PC-3 (cell line): ENCODE measurements around the gene SLC6A9. TPM values are rescaled to one million over a fixed set of nuclear protein-coding genes. Genes with fewer than 3 reads are reported as not detected.

Experiments
- ATAC-seq: fragments of 200-7000 bp; cut with Tn5 transposase; 2 replicates; pipeline ENCODE4 v1.9.1; 2020; ENCODE audit warnings: mild to moderate bottlenecking, moderate library complexity
- BruUV-seq: library from RNA; stranded (reverse); fragments of 400-500 nt; replicated peaks from 2 replicates; lab custom pipeline; 2021; lab: Mats Ljungman, UMichigan
- CTCF ChIA-PET: fragments of 300-600 bp; sonication (Branson Sonifier 250); formaldehyde crosslinking; loops from one replicate; lab custom pipeline; 2022; ENCODE audit warnings: antibody characterized with exemption; lab: Charles Lee
- POLR2A ChIA-PET: fragments of 300-600 bp; sonication (Branson Sonifier 250); formaldehyde crosslinking; loops from one replicate; lab custom pipeline; 2022; ENCODE audit warnings: antibody characterized with exemption; ENCODE audit not compliant: unreplicated experiment; lab: Charles Lee
- DNase-seq: peaks from one replicate; pipeline ENCODE4 v3.0.0-alpha.2; 2015
- H2AFZ ChIP-seq: fragments of 300-600 bp; sonication (generic); 2 replicates; pipeline ENCODE4 v1.6.0; 2016; ENCODE audit warnings: antibody characterized with exemption, low read length
- H3F3A ChIP-seq: fragments of 300-600 bp; sonication (generic); one replicate; pipeline ENCODE4 v1.6.0; 2017; ENCODE audit warnings: antibody characterized with exemption, low read length, control low read depth, mild to moderate bottlenecking; ENCODE audit not compliant: unreplicated experiment
- H3K27ac ChIP-seq: fragments of 300-600 bp; sonication (generic); 2 replicates; pipeline ENCODE4 v1.5.1; 2016; ENCODE audit warnings: mild to moderate bottlenecking, low read length
- H3K27me3 ChIP-seq: fragments of 300-600 bp; sonication (generic); 2 replicates; pipeline ENCODE4 v1.6.1; 2016; ENCODE audit warnings: low read length, mixed read lengths
- H3K36me3 ChIP-seq: fragments of 300-600 bp; sonication (generic); 2 replicates; pipeline ENCODE4 v1.6.1; 2016; ENCODE audit warnings: low read depth, mixed run types, low read length, mixed read lengths
- H3K4me1 ChIP-seq: fragments of 300-600 bp; sonication (generic); 2 replicates; pipeline ENCODE4 v1.5.1; 2016; ENCODE audit warnings: low read length; ENCODE audit not compliant: insufficient read depth
- H3K4me2 ChIP-seq: fragments of 300-600 bp; sonication (generic); 2 replicates; pipeline ENCODE4 v1.6.0; 2016; ENCODE audit warnings: low read length
- H3K4me3 ChIP-seq: fragments of 300-600 bp; sonication (generic); 2 replicates; pipeline ENCODE4 v1.5.1; 2016; ENCODE audit warnings: mild to moderate bottlenecking, low read length, mixed read lengths
- H3K79me2 ChIP-seq: fragments of 300-600 bp; sonication (generic); 2 replicates; pipeline ENCODE4 v1.6.1; 2017; ENCODE audit warnings: low read length, mixed read lengths
- H3K9ac ChIP-seq: fragments of 300-600 bp; sonication (generic); 2 replicates; pipeline ENCODE4 v1.6.0; 2016; ENCODE audit warnings: mild to moderate bottlenecking, low read length
- H3K9me2 ChIP-seq: fragments of 300-600 bp; sonication (generic); replicated peaks from 2 replicates; pipeline ENCODE4 v1.6.1; 2016; ENCODE audit warnings: mixed run types, low read length, mixed read lengths
- H3K9me3 ChIP-seq: fragments of 300-600 bp; sonication (generic); 2 replicates; pipeline ENCODE4 v1.6.1; 2016; ENCODE audit warnings: low read length, mixed read lengths
- H4K20me1 ChIP-seq: fragments of 300-600 bp; sonication (generic); 2 replicates; pipeline ENCODE4 v1.6.1; 2016; ENCODE audit warnings: low read length, mixed read lengths
- CTCF ChIP-seq: fragments of 300-600 bp; sonication (generic); conservative IDR thresholded peaks from 2 replicates; pipeline ENCODE4 v1.5.1; 2017; ENCODE audit warnings: antibody characterized with exemption, low read depth, mild to moderate bottlenecking, low read length
- EZH2 ChIP-seq: fragments of 300-600 bp; sonication (generic); IDR thresholded peaks from one replicate; pipeline ENCODE4 v1.6.1; 2017; ENCODE audit warnings: antibody characterized with exemption, mild to moderate bottlenecking, low read length; ENCODE audit not compliant: unreplicated experiment
- EZH2phosphoT487 ChIP-seq: fragments of 300-600 bp; sonication (generic); IDR thresholded peaks from 2 replicates; pipeline ENCODE4 v1.6.1; 2018; ENCODE audit warnings: mild to moderate bottlenecking, antibody characterized with exemption, low read length, borderline replicate concordance
- intact Hi-C: fragments of 100-400 bp; cut with micrococcal nuclease; formaldehyde crosslinking; loops from 2 replicates; pipeline ENCODE4 v1.9.0; 2023
- total RNA-seq: library from RNA; depleted of rRNA; stranded (reverse); fragments of >200 nt; gene quantifications from 2 replicates; pipeline ENCODE4 v1.2.3, GENCODE V29; 2014

The SLC6A9 gene
- total RNA-seq, 1 experiment from 2014 or later = 11.2 TPM

- Histone ChIP-seq H3K9ac (peak overlapping the region; percentile 98), H3K27me3 (no peaks in the 10 kb centered on the region), H3K4me2 (peak overlapping the region; percentile 90), H3K4me3 (peak overlapping the region; percentile 91), H3K79me2 (peaks cover 24% of the 10 kb centered on the region), H3F3A (no peaks in the 10 kb centered on the region), H2AFZ (peak overlapping the region; percentile 61), H4K20me1 (no peaks in the 10 kb centered on the region), H3K4me1 (peaks cover 48% of the 10 kb centered on the region), H3K36me3 (no peaks in the 10 kb centered on the region), H3K9me3 (no peaks in the 10 kb centered on the region), H3K9me2 (no peaks in the 10 kb centered on the region), H3K27ac (peak overlapping the region; percentile 98)
- no TSS peak for BruUV-seq
- ChIA-PET CTCF (interaction anchor here (0.6 to 1.0 kb wide), 4 partner anchors 17 to 347 kb away, joined by 3 to 5 read pairs (median 4); no protein-coding TSS in a partner anchor), POLR2A (interaction anchor here (0.6 to 0.9 kb wide), 6 partner anchors 18 to 578 kb away, joined by 5 to 17 read pairs (median 12); no protein-coding TSS in a partner anchor)
- intact Hi-C loops = no loop called here
- no peak for DNase-seq
- peak; percentile 23 for ATAC-seq
- TF ChIP-seq EZH2phosphoT487 (no peak), EZH2 (no peak), CTCF (peak; percentile 23)
Observed at GRCh38 chr1:44030605-44031251, 534 bp downstream of the SLC6A9 start.

DNA sequence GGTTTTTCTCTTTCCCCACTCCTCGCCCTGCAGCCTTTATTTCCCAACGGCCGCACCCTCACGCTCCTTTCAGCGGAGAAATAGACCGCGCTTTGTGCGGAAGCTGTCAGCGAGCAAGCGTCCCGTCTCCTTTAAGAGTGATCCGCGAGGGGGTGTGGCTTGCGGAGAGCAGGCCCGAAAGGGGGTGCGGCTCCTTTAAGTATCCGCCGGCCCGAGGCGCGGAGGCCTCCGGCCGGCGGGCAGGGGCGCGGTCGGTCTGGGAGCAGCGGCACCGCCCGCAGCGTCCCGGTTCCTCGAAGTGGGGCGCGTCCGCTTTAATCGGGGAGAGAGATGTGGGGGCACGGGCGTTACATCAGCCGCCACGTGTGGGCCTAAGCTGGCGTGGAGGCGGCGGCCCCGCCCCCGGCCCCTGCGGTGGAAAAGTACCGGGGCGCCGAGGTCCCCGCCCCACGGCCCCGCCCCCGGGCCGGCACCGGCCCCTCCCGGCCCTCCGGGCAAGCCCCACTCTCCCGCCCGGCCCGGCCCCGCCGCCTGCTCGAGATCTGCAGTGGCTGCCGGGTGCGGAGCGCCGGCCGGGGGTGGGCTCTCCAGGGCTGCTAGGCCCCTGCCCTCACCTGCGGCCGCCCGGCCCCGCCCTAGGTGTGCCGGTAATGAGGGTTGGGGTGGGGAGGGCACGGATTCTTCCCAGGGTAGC lies 1.2 kb downstream of the SLC6A9 start:
- Histone ChIP-seq H4K20me1 (no peaks in the 10 kb centered on the region), H3K27me3 (no peaks in the 10 kb centered on the region), H2AFZ (peak overlapping the region; percentile 45), H3K36me3 (no peaks in the 10 kb centered on the region), H3K4me2 (peak overlapping the region; percentile 90), H3K4me1 (peaks cover 54% of the 10 kb centered on the region), H3K27ac (peak overlapping the region; percentile 98), H3K9ac (peak overlapping the region; percentile 98), H3F3A (no peaks in the 10 kb centered on the region), H3K79me2 (peaks cover 24% of the 10 kb centered on the region), H3K9me2 (no peaks in the 10 kb centered on the region), H3K4me3 (peak overlapping the region; percentile 91), H3K9me3 (no peaks in the 10 kb centered on the region)
- ATAC-seq (peak; percentile 62), DNase-seq (peak; percentile 92)
- ChIA-PET POLR2A (interaction anchor here (0.9 kb wide), 1 partner anchor 18 kb away, joined by 5 read pairs; no protein-coding TSS in a partner anchor), CTCF (interaction anchor here (1.0 kb wide), 1 partner anchor 18 kb away, joined by 5 read pairs; no protein-coding TSS in a partner anchor)
- no peak for TF ChIP-seq CTCF
- no peak for TF ChIP-seq EZH2
- intact Hi-C loops = no loop called here
- no TSS peak for BruUV-seq
